ENCODE measurements around the gene SI. TPM values are rescaled to one million over a fixed set of nuclear protein-coding genes. Genes with fewer than 3 reads are reported as not detected.
"Not testable (repeated sequence)": the region's sequence is repeated elsewhere in the genome, so short reads cannot be mapped to it uniquely, and the experiment has no call there.

SI gene
- total RNA-seq, 4 donors from 2014 or later, result not detected

GRCh38 chr3:165011557-165011956 lies 66.7 kb downstream of the SI start:
- Histone ChIP-seq H3K4me1 (no peaks in the 10 kb centered on the region), H3K36me3 (no peaks in the 10 kb centered on the region), H3K4me3 (no peak overlapping the region), H3K9me3 (no peaks in the 10 kb centered on the region), H3K27ac (no peak overlapping the region), H3K27me3 (no peaks in the 10 kb centered on the region)
- intact Hi-C loops (cut with DNase I; ENCODE audit: low total_unique reads), result no loop called here
- no peak for TF ChIP-seq CTCF (IDR thresholded peaks at IDR 0.05)
- TF ChIP-seq POLR2A (IDR thresholded peaks at IDR 0.05), result no peak
- no peak for DNase-seq

GRCh38 chr3:164984947-164985346 lies 93.3 kb downstream of the SI start:
- intact Hi-C loops (cut with DNase I; ENCODE audit: low total_unique reads), result no loop called here
- no peaks in the 10 kb centered on the region for H3K27me3 ChIP-seq
- no peak for DNase-seq
- H3K4me3 ChIP-seq, result no peak overlapping the region
- TF ChIP-seq POLR2A (IDR thresholded peaks at IDR 0.05) (no peak), CTCF (IDR thresholded peaks at IDR 0.05) (no peak)
- no peaks in the 10 kb centered on the region for H3K9me3 ChIP-seq
- H3K27ac ChIP-seq, result no peak overlapping the region
- no peaks in the 10 kb centered on the region for H3K36me3 ChIP-seq
- no peaks in the 10 kb centered on the region for H3K4me1 ChIP-seq

- no peak for DNase-seq
- Histone ChIP-seq H3K27ac (no peak overlapping the region), H3K36me3 (no peaks in the 10 kb centered on the region), H3K9me3 (no peaks in the 10 kb centered on the region), H3K4me3 (no peak overlapping the region), H3K27me3 (no peaks in the 10 kb centered on the region), H3K4me1 (no peaks in the 10 kb centered on the region)
- TF ChIP-seq POLR2A (IDR thresholded peaks at IDR 0.05) (no peak), CTCF (IDR thresholded peaks at IDR 0.05) (no peak)
- intact Hi-C loops (cut with DNase I; ENCODE audit: low total_unique reads), result no loop called here
Observed at GRCh38 chr3:164962610-164963009, 115.7 kb downstream of the SI start.

GRCh38 chr3:164952966-164953365 lies 125.3 kb downstream of the SI start:
- TF ChIP-seq CTCF (IDR thresholded peaks at IDR 0.05) (no peak), POLR2A (IDR thresholded peaks at IDR 0.05) (no peak)
- Histone ChIP-seq H3K9me3 (no peaks in the 10 kb centered on the region), H3K27me3 (peaks cover 0 to 4% of the 10 kb centered on the region in 2 donors), H3K27ac (no peak overlapping the region), H3K4me3 (no peak overlapping the region), H3K36me3 (no peaks in the 10 kb centered on the region), H3K4me1 (no peaks in the 10 kb centered on the region)
- DNase-seq, result no peak
- intact Hi-C loops (cut with DNase I; ENCODE audit: low total_unique reads), result no loop called here

GRCh38 chr3:164951403-164951802 lies 126.9 kb downstream of the SI start:
- H3K27me3 ChIP-seq; H3K9me3 ChIP-seq; intact Hi-C loops (cut with DNase I; ENCODE audit: low total_unique reads); H3K4me3 ChIP-seq; H3K4me1 ChIP-seq; H3K36me3 ChIP-seq; DNase-seq; H3K27ac ChIP-seq: not testable (repeated sequence)

- Histone ChIP-seq H3K27me3 (no peaks in the 10 kb centered on the region), H3K36me3 (no peaks in the 10 kb centered on the region), H3K9me3 (no peaks in the 10 kb centered on the region), H3K4me1 (no peaks in the 10 kb centered on the region), H3K4me3 (no peak overlapping the region), H3K27ac (no peak overlapping the region)
- DNase-seq, result no peak
- TF ChIP-seq POLR2A (IDR thresholded peaks at IDR 0.05), result no peak
- no peak for TF ChIP-seq CTCF (IDR thresholded peaks at IDR 0.05)
- intact Hi-C loops (cut with DNase I; ENCODE audit: low total_unique reads), result no loop called here
Observed at GRCh38 chr3:164940745-164941144, 137.6 kb downstream of the SI start.

Data from uterus (tissue), 4 donors.